HepG2 (cell line): ENCODE data around the gene GATB.

Experiments
- FOXM1 ChIP-seq: sonication (generic); formaldehyde crosslinking; IDR thresholded peaks from 2 replicates; pipeline ENCODE4 v1.5.0; 2020; ENCODE audit warnings: missing genetic modification reagents
- TF ChIP-seq, protein P1 (sequence below): IDR thresholded peaks from 2 replicates; pipeline ENCODE4 v1.6.1; 2016; ENCODE audit warnings: low read depth, missing genetic modification reagents, missing compliant biosample characterization

DNA sequence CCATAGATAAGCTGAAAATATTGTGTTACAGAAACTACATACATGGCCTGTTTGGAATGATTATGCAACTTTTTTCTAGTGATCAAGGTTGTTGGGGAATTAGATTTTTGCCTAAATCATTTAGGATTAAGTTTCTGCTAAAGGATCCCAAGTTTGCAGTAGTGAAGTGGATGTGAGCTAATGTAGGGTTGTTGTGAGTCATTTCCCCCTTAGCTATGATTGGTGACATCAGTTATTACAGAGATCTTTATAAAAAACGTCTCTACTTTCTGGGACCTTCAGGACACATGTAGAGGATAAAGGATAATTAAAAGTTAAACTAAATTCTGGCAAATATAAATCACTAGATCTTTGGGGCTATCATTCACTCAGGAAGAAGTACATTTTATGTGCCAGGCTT lies 133.3 kb downstream of the GATB start:
- TF ChIP-seq, protein P1, sequence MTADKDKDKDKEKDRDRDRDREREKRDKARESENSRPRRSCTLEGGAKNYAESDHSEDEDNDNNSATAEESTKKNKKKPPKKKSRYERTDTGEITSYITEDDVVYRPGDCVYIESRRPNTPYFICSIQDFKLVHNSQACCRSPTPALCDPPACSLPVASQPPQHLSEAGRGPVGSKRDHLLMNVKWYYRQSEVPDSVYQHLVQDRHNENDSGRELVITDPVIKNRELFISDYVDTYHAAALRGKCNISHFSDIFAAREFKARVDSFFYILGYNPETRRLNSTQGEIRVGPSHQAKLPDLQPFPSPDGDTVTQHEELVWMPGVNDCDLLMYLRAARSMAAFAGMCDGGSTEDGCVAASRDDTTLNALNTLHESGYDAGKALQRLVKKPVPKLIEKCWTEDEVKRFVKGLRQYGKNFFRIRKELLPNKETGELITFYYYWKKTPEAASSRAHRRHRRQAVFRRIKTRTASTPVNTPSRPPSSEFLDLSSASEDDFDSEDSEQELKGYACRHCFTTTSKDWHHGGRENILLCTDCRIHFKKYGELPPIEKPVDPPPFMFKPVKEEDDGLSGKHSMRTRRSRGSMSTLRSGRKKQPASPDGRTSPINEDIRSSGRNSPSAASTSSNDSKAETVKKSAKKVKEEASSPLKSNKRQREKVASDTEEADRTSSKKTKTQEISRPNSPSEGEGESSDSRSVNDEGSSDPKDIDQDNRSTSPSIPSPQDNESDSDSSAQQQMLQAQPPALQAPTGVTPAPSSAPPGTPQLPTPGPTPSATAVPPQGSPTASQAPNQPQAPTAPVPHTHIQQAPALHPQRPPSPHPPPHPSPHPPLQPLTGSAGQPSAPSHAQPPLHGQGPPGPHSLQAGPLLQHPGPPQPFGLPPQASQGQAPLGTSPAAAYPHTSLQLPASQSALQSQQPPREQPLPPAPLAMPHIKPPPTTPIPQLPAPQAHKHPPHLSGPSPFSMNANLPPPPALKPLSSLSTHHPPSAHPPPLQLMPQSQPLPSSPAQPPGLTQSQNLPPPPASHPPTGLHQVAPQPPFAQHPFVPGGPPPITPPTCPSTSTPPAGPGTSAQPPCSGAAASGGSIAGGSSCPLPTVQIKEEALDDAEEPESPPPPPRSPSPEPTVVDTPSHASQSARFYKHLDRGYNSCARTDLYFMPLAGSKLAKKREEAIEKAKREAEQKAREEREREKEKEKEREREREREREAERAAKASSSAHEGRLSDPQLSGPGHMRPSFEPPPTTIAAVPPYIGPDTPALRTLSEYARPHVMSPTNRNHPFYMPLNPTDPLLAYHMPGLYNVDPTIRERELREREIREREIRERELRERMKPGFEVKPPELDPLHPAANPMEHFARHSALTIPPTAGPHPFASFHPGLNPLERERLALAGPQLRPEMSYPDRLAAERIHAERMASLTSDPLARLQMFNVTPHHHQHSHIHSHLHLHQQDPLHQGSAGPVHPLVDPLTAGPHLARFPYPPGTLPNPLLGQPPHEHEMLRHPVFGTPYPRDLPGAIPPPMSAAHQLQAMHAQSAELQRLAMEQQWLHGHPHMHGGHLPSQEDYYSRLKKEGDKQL (CRISPR knock-in tag), result no peak
- TF ChIP-seq FOXM1 (CRISPR knock-in tag), result no peak
